ENCODE data around the gene ACP5.

- no peak for TF ChIP-seq POLR2A (IDR thresholded peaks at IDR 0.05; ENCODE audit: control extremely low read depth in 1 of 2, low read depth in 2 of 2, low read length in 2 of 2)
- no peak for TF ChIP-seq CTCF (IDR thresholded peaks at IDR 0.05; ENCODE audit: control extremely low read depth in 1 of 3, insufficient read depth in 1 of 3, low read depth in 1 of 3, low read length in 3 of 3)
- no peak for TF ChIP-seq KDM4A (IDR thresholded peaks at IDR 0.05; ENCODE audit: low read depth, low read length, severe bottlenecking)
- TF ChIP-seq MAX (IDR thresholded peaks at IDR 0.05), result no peak
- TF ChIP-seq SP2 (IDR thresholded peaks at IDR 0.05; ENCODE audit: low read length), result no peak
- no peak for TF ChIP-seq POLR2AphosphoS5 (IDR thresholded peaks at IDR 0.05; ENCODE audit: low read depth, low read length)
- no peak for TF ChIP-seq ASH2L (IDR thresholded peaks at IDR 0.05; ENCODE audit: low read length)
- no peak for TF ChIP-seq RAD21 (IDR thresholded peaks at IDR 0.05 in 1 of 2, conservative IDR thresholded peaks at IDR 0.05 in 1 of 2; ENCODE audit: low read depth in 2 of 2, low read length in 2 of 2)
- no peak for TF ChIP-seq BCL11A (IDR thresholded peaks at IDR 0.05; ENCODE audit: low read depth in 2 of 2, low read length in 2 of 2)
Observed at GRCh38 chr19:11626252-11626651, 48.8 kb upstream of the ACP5 start.

All from H1 (cell line).